ENCODE measurements around the gene FARS2.

GRCh38 chr6:5278047-5278446 is 16.7 kb downstream of the FARS2 start:
- no peak for TF ChIP-seq GATA2 (IDR thresholded peaks at IDR 0.05; ENCODE audit: low read depth, low read length)
- no peak for TF ChIP-seq GATA3 (IDR thresholded peaks at IDR 0.05; ENCODE audit: low read depth, low read length)
